Colonic mucosa (tissue), 4 donors: ENCODE data around the gene PLXNA4. TPM values are rescaled to one million over a fixed set of nuclear protein-coding genes. Genes with fewer than 3 reads are reported as not detected.
A peak's percentile ranks its signal among the peaks of the same experiment; 100 is the strongest.

Experiments
- DNase-seq: peaks from one replicate; pipeline ENCODE4 v3.0.0-alpha.2; 2020
- H3K27ac ChIP-seq: fragments of 200-600 bp; one replicate; pipeline ENCODE4 v1.8.0; 2021
- H3K27me3 ChIP-seq: fragments of 200-600 bp; one replicate; pipeline ENCODE4 v1.8.0; 2021
- H3K36me3 ChIP-seq: fragments of 200-600 bp; one replicate; pipeline ENCODE4 v1.8.0; 2021
- H3K4me1 ChIP-seq: fragments of 200-600 bp; one replicate; pipeline ENCODE4 v1.8.0; 2021; ENCODE audit warnings: mild to moderate bottlenecking
- H3K4me3 ChIP-seq: fragments of 200-600 bp; one replicate; pipeline ENCODE4 v1.8.0; 2021
- H3K9ac ChIP-seq, 2 donors: one replicate each; pipeline ENCODE4 v1.7.0; 2013; ENCODE audit warnings: control low read depth in 2 of 2, low read depth in 2 of 2, low read length in 2 of 2
- H3K9me3 ChIP-seq: fragments of 200-600 bp; one replicate; pipeline ENCODE4 v1.8.0; 2021
- CTCF ChIP-seq: fragments of 200-600 bp; IDR thresholded peaks from one replicate; pipeline ENCODE4 v1.8.0; 2022; ENCODE audit warnings: antibody characterized with exemption, mild to moderate bottlenecking
- intact Hi-C: fragments of 100-400 bp; cut with DNase I; formaldehyde crosslinking; loops from one replicate; pipeline ENCODE4 v1.14.1; 2022
- total RNA-seq, 2 donors: library from RNA; stranded (reverse); fragmentation: NEBNext Ultra II Directional in 1 of 2; extraction: Animal tissue kit (Norgen Biotek cat#: 25700) in 1 of 2; gene quantifications; one replicate each; pipeline ENCODE4 v1.2.1, GENCODE V29; 2021
- donor health status: healthy.
- donor health status: DM: no; HTN: no; CAD: no.
- donor health status: DM: no; HTN: no; CAD: no.

PLXNA4 gene
- total RNA-seq, 2 donors from 2014 or later, result 0.15 to 0.77 TPM

GRCh38 chr7:132388688-132389087, 187.6 kb downstream of the PLXNA4 start:
- Histone ChIP-seq H3K9ac (no peak overlapping the region), H3K4me3 (no peak overlapping the region), H3K9me3 (no peaks in the 10 kb centered on the region), H3K36me3 (no peaks in the 10 kb centered on the region), H3K27me3 (no peaks in the 10 kb centered on the region), H3K4me1 (no peaks in the 10 kb centered on the region), H3K27ac (no peak overlapping the region)
- intact Hi-C loops, result no loop called here
- DNase-seq, result no peak
- TF ChIP-seq CTCF, result no peak

GRCh38 chr7:132387596-132387995, 188.7 kb downstream of the PLXNA4 start:
- no peak for TF ChIP-seq CTCF
- Histone ChIP-seq H3K36me3 (no peaks in the 10 kb centered on the region), H3K4me1 (no peaks in the 10 kb centered on the region)

GRCh38 chr7:132386201-132386681, 190.0 kb downstream of the PLXNA4 start:
- H3K27ac ChIP-seq, result no peak overlapping the region

More at GRCh38 chr7:132387596-132387995, 188.7 kb downstream of the PLXNA4 start:
- Histone ChIP-seq H3K9ac (no peak overlapping the region), H3K27ac (no peak overlapping the region), H3K4me3 (no peak overlapping the region), H3K9me3 (no peaks in the 10 kb centered on the region), H3K27me3 (no peaks in the 10 kb centered on the region)
- DNase-seq, result no peak
- intact Hi-C loops, result no loop called here

GRCh38 chr7:132383962-132384361, 192.3 kb downstream of the PLXNA4 start:
- Histone ChIP-seq H3K36me3 (no peaks in the 10 kb centered on the region), H3K27ac (peak overlapping the region; percentile 12), H3K4me1 (peaks cover 4% of the 10 kb centered on the region), H3K9ac (no peak overlapping the region), H3K4me3 (no peak overlapping the region), H3K9me3 (no peaks in the 10 kb centered on the region), H3K27me3 (no peaks in the 10 kb centered on the region)
- intact Hi-C loops, result no loop called here
- DNase-seq, result no peak
- no peak for TF ChIP-seq CTCF

More at GRCh38 chr7:132386201-132386681, 190.0 kb downstream of the PLXNA4 start:
- Histone ChIP-seq H3K9me3 (no peaks in the 10 kb centered on the region), H3K4me3 (no peak overlapping the region), H3K9ac (no peak overlapping the region), H3K4me1 (no peaks in the 10 kb centered on the region), H3K27me3 (no peaks in the 10 kb centered on the region), H3K36me3 (no peaks in the 10 kb centered on the region)
- no peak for TF ChIP-seq CTCF
- peak; percentile 50 for DNase-seq
- intact Hi-C loops, result no loop called here

- Histone ChIP-seq H3K9me3 (no peaks in the 10 kb centered on the region), H3K36me3 (no peaks in the 10 kb centered on the region), H3K4me1 (peaks cover 5% of the 10 kb centered on the region), H3K9ac (no peak overlapping the region), H3K27me3 (no peaks in the 10 kb centered on the region), H3K27ac (no peak overlapping the region), H3K4me3 (no peak overlapping the region)
- DNase-seq, result peak; percentile 51
- TF ChIP-seq CTCF, result no peak
- intact Hi-C loops, result no loop called here
Measured at GRCh38 chr7:132381742-132382472, 194.4 kb downstream of the PLXNA4 start.
